Measurements from ENCODE around the gene PROZ.

- no peak for TF ChIP-seq CTCF (IDR thresholded peaks at IDR 0.05)
- no peak for TF ChIP-seq POLR2A (IDR thresholded peaks at IDR 0.05)
Observed at GRCh38 chr13:113148407-113148806, 10.0 kb upstream of the PROZ start.
